T-cell (primary cell): ENCODE measurements around the gene MIPEP. TPM values are rescaled to one million over a fixed set of nuclear protein-coding genes. Genes with fewer than 3 reads are reported as not detected.

Source experiments
- ATAC-seq, 4 experiments: fragments of 200-7000 bp in 3 of 4; fragments of 150-1000 bp in 1 of 4; cut with Tn5 transposase; replicated peaks in 1 of 4; 1 replicate in 3 of 4; 2 replicates in 1 of 4; pipeline ENCODE4 v1.10.0; 2021; ENCODE audit warnings: moderate library complexity in 3 of 4, mild to moderate bottlenecking in 2 of 4, moderate number of reproducible peaks in 1 of 4
- CTCF ChIA-PET, 2 donors: fragments of 300-600 bp; sonication (Branson Sonifier 250); formaldehyde crosslinking; loops; one replicate each; lab custom pipeline; 2022; ENCODE audit warnings: antibody characterized with exemption in 2 of 2; lab: Charles Lee
- POLR2A ChIA-PET, 2 donors: fragments of 300-600 bp; sonication (Branson Sonifier 250); formaldehyde crosslinking; loops; one replicate each; lab custom pipeline; 2022; ENCODE audit warnings: antibody characterized with exemption in 2 of 2; lab: Charles Lee
- DNase-seq, 35 experiments: peaks; one replicate each; pipeline versions ENCODE4 v3.0.0 to v3.0.0-alpha.2; 2013 to 2023
- H3K27ac ChIP-seq: one replicate; pipeline ENCODE4 v1.5.1; 2013; ENCODE audit warnings: low read length
- H3K27me3 ChIP-seq, 2 experiments: replicated peaks in 1 of 2; 1 replicate in 1 of 2; 2 replicates in 1 of 2; pipeline versions ENCODE4 v1.6.1 to v1.7.0; 2013; ENCODE audit warnings: low read length in 1 of 2, mixed read lengths in 1 of 2; ENCODE audit not compliant: control insufficient read depth in 2 of 2, insufficient read depth in 2 of 2; ENCODE audit errors: extremely low read depth in 1 of 2
- H3K36me3 ChIP-seq, 2 donors: 1 replicate in 1 of 2; 2 replicates in 1 of 2; pipeline versions ENCODE4 v1.6.1 to v1.7.0; 2013; ENCODE audit warnings: low read length in 1 of 2; ENCODE audit not compliant: control insufficient read depth in 2 of 2, insufficient read depth in 1 of 2; ENCODE audit errors: extremely low read depth in 1 of 2
- H3K4me1 ChIP-seq, 2 experiments: 1 replicate in 1 of 2; 2 replicates in 1 of 2; pipeline versions ENCODE4 v1.6.1 to v1.7.0; 2013; ENCODE audit warnings: low read length in 2 of 2, mixed read lengths in 1 of 2; ENCODE audit not compliant: insufficient read depth in 2 of 2, control insufficient read depth in 1 of 2; ENCODE audit errors: extremely low read depth in 1 of 2
- H3K4me3 ChIP-seq, 2 donors: 1 replicate in 1 of 2; 2 replicates in 1 of 2; pipeline versions ENCODE4 v1.5.1 to v1.7.0; 2013; ENCODE audit warnings: mild to moderate bottlenecking in 2 of 2, low read length in 1 of 2, moderate library complexity in 1 of 2; ENCODE audit not compliant: control insufficient read depth in 1 of 2; ENCODE audit errors: extremely low read depth in 1 of 2
- H3K9me3 ChIP-seq: 2 replicates; pipeline ENCODE4 v1.7.0; 2013
- H3K27ac Mint-ChIP-seq, 2 donors: one replicate each; pipeline ENCODE4 v1.8.0; 2020 to 2021; ENCODE audit warnings: mild to moderate bottlenecking in 2 of 2, mixed read lengths in 2 of 2
- H3K27me3 Mint-ChIP-seq, 2 donors: one replicate each; pipeline ENCODE4 v1.8.0; 2021 to 2022; ENCODE audit warnings: mixed read lengths in 2 of 2
- H3K36me3 Mint-ChIP-seq: one replicate; pipeline ENCODE4 v1.8.0; 2021; ENCODE audit warnings: mixed read lengths
- H3K4me1 Mint-ChIP-seq, 3 donors: one replicate each; pipeline ENCODE4 v1.8.0; 2020 to 2022; ENCODE audit warnings: mixed read lengths in 3 of 3, mild to moderate bottlenecking in 1 of 3
- H3K4me3 Mint-ChIP-seq, 3 donors: one replicate each; pipeline ENCODE4 v1.8.0; 2020 to 2022; ENCODE audit warnings: mild to moderate bottlenecking in 3 of 3, mixed read lengths in 3 of 3, moderate library complexity in 3 of 3
- H3K9me3 Mint-ChIP-seq, 3 donors: one replicate each; pipeline ENCODE4 v1.8.0; 2020 to 2022; ENCODE audit warnings: mixed read lengths in 3 of 3
- WGBS: methylation state at CpG from one replicate; pipeline ENCODE4 v1.1.5; 2013; ENCODE audit warnings: missing lambda C conversion rate; ENCODE audit not compliant: insufficient coverage; 5-methylcytosine and 5-hydroxymethylcytosine counted together
- total RNA-seq, 35 experiments: library from RNA in 6 of 35; stranded (reverse) in 6 of 35; fragments of 120-200 nt in 1 of 35; gene quantifications; one replicate each; pipeline versions ENCODE4 v1.2.1 to v1.2.4 and lab custom pipeline; 2013 to 2026

Gene MIPEP
- total RNA-seq, 5 donors from 2014 or later (not counting 1 experiment from before 2014, with no cell fraction given) = 6.3 to 13.8 (median 12.3) TPM

DNA sequence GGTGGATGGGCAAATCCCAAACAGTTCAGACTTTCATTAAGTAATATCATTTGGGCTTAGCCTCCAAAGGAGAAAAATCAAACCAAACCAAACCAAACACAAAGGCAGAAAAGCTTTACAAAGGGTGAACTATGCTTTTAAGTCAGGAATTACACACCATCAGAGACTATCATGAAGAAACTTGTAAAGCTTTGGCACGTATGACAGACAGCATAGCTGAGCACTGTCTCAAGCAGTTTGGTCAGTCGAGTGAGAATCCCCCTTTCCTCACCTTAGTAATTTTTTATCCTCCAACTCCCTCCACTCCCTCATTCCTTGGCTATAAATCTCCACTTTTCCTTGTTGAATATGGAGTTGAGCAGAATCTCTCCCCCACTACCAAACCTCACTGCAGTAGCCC is 72.1 kb downstream of the MIPEP start:
- DNase-seq (no peak), ATAC-seq (no peak)
- Mint-ChIP-seq H3K27ac (no peak overlapping the region), H3K4me3 (no peak overlapping the region), H3K4me1 (peaks cover 2 to 15% (median 7%) of the 10 kb centered on the region in 3 donors), H3K9me3 (no peaks in the 10 kb centered on the region), H3K36me3 (peaks cover 20% of the 10 kb centered on the region), H3K27me3 (no peaks in the 10 kb centered on the region)
- ChIA-PET CTCF (no interaction called here), POLR2A (no interaction called here)
- no peaks in the 10 kb centered on the region for H3K27me3 ChIP-seq
- no peak overlapping the region for H3K4me3 ChIP-seq
- WGBS = no CpG with 5 or more reads among the region's 2 CpGs
- H3K27ac ChIP-seq = no peak overlapping the region
- peaks cover 0 to 4% of the 10 kb centered on the region in 2 experiments for H3K4me1 ChIP-seq
- H3K9me3 ChIP-seq = no peaks in the 10 kb centered on the region
- no peaks in the 10 kb centered on the region for H3K36me3 ChIP-seq

GRCh38 chr13:23813635-23814034 is 75.6 kb downstream of the MIPEP start:
- CTCF ChIA-PET = no interaction called here
- no peaks in the 10 kb centered on the region for H3K9me3 ChIP-seq
- H3K36me3 Mint-ChIP-seq = peaks cover 16% of the 10 kb centered on the region
- H3K4me3 ChIP-seq = no peak overlapping the region
- no peaks in the 10 kb centered on the region for H3K27me3 ChIP-seq
- no peak for ATAC-seq
- peaks cover 0 to 4% of the 10 kb centered on the region in 2 experiments for H3K4me1 ChIP-seq
- POLR2A ChIA-PET = no interaction called here
- H3K4me3 Mint-ChIP-seq = no peak overlapping the region
- no peak overlapping the region for H3K27ac Mint-ChIP-seq
- H3K27me3 Mint-ChIP-seq = no peaks in the 10 kb centered on the region
- H3K9me3 Mint-ChIP-seq = no peaks in the 10 kb centered on the region
- peaks cover 2 to 20% (median 7%) of the 10 kb centered on the region in 3 donors for H3K4me1 Mint-ChIP-seq
- WGBS = 100% methylated on average over 2 of the region's 3 CpGs
- H3K27ac ChIP-seq = no peak overlapping the region
- DNase-seq = no peak
- no peaks in the 10 kb centered on the region for H3K36me3 ChIP-seq

GRCh38 chr13:23811366-23812062 is 77.7 kb downstream of the MIPEP start:
- Histone ChIP-seq H3K27ac (no peak overlapping the region), H3K4me1 (no peaks in the 10 kb centered on the region), H3K9me3 (no peaks in the 10 kb centered on the region), H3K27me3 (no peaks in the 10 kb centered on the region), H3K36me3 (no peaks in the 10 kb centered on the region), H3K4me3 (no peak overlapping the region)
- DNase-seq = no peak
- Mint-ChIP-seq H3K9me3 (no peaks in the 10 kb centered on the region), H3K36me3 (peaks cover 17% of the 10 kb centered on the region), H3K27ac (no peak overlapping the region), H3K4me3 (no peak overlapping the region), H3K27me3 (no peaks in the 10 kb centered on the region), H3K4me1 (peaks cover 0 to 7% (median 0%) of the 10 kb centered on the region in 3 donors)
- WGBS = 94% methylated on average over 2 of the region's 3 CpGs
- ChIA-PET POLR2A (interaction anchor here in 1 of 2 donors (0.6 kb wide), 1 partner anchor 227 kb away, joined by 4 read pairs; no protein-coding TSS in a partner anchor), CTCF (interaction anchor here in 1 of 2 donors (1.2 kb wide), 1 partner anchor 13 kb away, joined by 3 read pairs; no protein-coding TSS in a partner anchor)
- ATAC-seq = no peak

- Mint-ChIP-seq H3K4me1 (peaks cover 0 to 7% (median 0%) of the 10 kb centered on the region in 3 donors), H3K27me3 (no peaks in the 10 kb centered on the region), H3K9me3 (no peaks in the 10 kb centered on the region), H3K36me3 (peaks cover 13% of the 10 kb centered on the region), H3K4me3 (no peak overlapping the region), H3K27ac (no peak overlapping the region)
- no peaks in the 10 kb centered on the region for H3K9me3 ChIP-seq
- no peaks in the 10 kb centered on the region for H3K36me3 ChIP-seq
- ATAC-seq = no peak
- no CpG with 5 or more reads among the region's 7 CpGs for WGBS
- no peak for DNase-seq
- H3K27ac ChIP-seq = no peak overlapping the region
- ChIA-PET CTCF (interaction anchor here (0.7 to 1.2 kb wide), 2 partner anchors 10 to 13 kb away, joined by 3 read pairs; no protein-coding TSS in a partner anchor), POLR2A (interaction anchor here in 1 of 2 donors (0.6 kb wide), 1 partner anchor 226 kb away, joined by 4 read pairs; no protein-coding TSS in a partner anchor)
- no peaks in the 10 kb centered on the region for H3K27me3 ChIP-seq
- H3K4me3 ChIP-seq = no peak overlapping the region
- no peaks in the 10 kb centered on the region for H3K4me1 ChIP-seq
Measured at GRCh38 chr13:23810685-23811240, 78.4 kb downstream of the MIPEP start.

GRCh38 chr13:23808803-23809202 is 80.4 kb downstream of the MIPEP start:
- Mint-ChIP-seq H3K4me1 (peaks cover 0 to 7% (median 0%) of the 10 kb centered on the region in 3 donors), H3K27ac (no peak overlapping the region), H3K4me3 (no peak overlapping the region), H3K36me3 (peaks cover 26% of the 10 kb centered on the region), H3K9me3 (no peaks in the 10 kb centered on the region), H3K27me3 (no peaks in the 10 kb centered on the region)
- no peaks in the 10 kb centered on the region for H3K27me3 ChIP-seq
- ATAC-seq (no peak), DNase-seq (no peak)
- no peak overlapping the region for H3K4me3 ChIP-seq
- no peaks in the 10 kb centered on the region for H3K4me1 ChIP-seq
- no peak overlapping the region for H3K27ac ChIP-seq
- no peaks in the 10 kb centered on the region for H3K9me3 ChIP-seq
- POLR2A ChIA-PET = interaction anchor here in 1 of 2 donors (0.6 kb wide), 1 partner anchor 707 kb away, joined by 3 read pairs; no protein-coding TSS in a partner anchor
- no CpG with 5 or more reads among the region's 1 CpG for WGBS
- H3K36me3 ChIP-seq = no peaks in the 10 kb centered on the region
- CTCF ChIA-PET = no interaction called here

- peaks cover 35% of the 10 kb centered on the region for H3K36me3 Mint-ChIP-seq
- 56% methylated on average over 4 of the region's 4 CpGs for WGBS
- no peak overlapping the region for H3K4me3 Mint-ChIP-seq
- no peak overlapping the region for H3K4me3 ChIP-seq
- no peaks in the 10 kb centered on the region for H3K9me3 ChIP-seq
- CTCF ChIA-PET = no interaction called here
- H3K27ac Mint-ChIP-seq = no peak overlapping the region
- H3K4me1 Mint-ChIP-seq = peaks cover 0 to 6% (median 0%) of the 10 kb centered on the region in 3 donors
- DNase-seq = no peak
- H3K27ac ChIP-seq = no peak overlapping the region
- no peaks in the 10 kb centered on the region for H3K27me3 Mint-ChIP-seq
- no peaks in the 10 kb centered on the region for H3K27me3 ChIP-seq
- POLR2A ChIA-PET = no interaction called here
- H3K9me3 Mint-ChIP-seq = peaks cover 0 to 2% (median 0%) of the 10 kb centered on the region in 3 donors
- H3K36me3 ChIP-seq = peaks cover 0 to 4% of the 10 kb centered on the region in 2 donors
- ATAC-seq = no peak
- no peaks in the 10 kb centered on the region for H3K4me1 ChIP-seq
Measured at GRCh38 chr13:23806874-23807526, 82.2 kb downstream of the MIPEP start.
